ENCODE data around the gene NCR3LG1.

- TF ChIP-seq CTCF (IDR thresholded peaks at IDR 0.05) (no peak), POLR2A (IDR thresholded peaks at IDR 0.05) (no peak)
Observed at GRCh38 chr11:17401316-17401715, 49.7 kb downstream of the NCR3LG1 start.
